ENCODE data around the gene MCMBP.

MCMBP gene

DNA sequence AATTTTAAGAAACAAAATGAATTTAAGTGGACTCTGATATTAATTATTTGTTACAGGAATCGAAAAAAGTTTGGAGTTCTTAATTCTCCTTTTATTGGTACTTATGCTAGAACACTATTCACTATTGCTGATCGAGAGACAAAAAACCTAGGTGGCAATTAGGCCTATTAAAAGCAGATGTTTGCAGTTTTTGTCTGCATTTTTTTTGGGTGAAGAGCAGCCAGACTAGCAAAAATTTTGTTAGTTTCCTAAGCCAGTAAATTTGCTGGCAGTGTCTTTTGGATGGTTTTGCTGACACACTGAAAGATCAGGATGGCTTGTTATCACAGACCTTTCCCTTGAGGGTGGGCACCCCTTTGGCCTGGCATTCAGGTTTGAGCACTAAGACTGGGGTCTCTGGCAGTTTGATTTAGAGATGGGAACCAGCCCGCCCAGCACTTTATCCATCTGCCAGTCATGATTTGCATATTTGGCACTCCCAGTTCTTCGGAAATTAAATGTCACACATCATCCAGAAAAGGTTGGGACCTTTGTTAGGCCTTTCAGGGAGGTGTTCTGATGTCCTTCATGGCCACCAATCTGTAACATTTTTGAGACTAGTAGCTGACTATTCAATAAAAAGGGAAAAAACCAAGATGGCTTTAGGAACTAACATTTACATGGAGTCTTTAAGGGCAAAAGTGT is 89.5 kb downstream of the MCMBP start:
- DNase-seq (ENCODE audit: low spot score), result no peak

DNA sequence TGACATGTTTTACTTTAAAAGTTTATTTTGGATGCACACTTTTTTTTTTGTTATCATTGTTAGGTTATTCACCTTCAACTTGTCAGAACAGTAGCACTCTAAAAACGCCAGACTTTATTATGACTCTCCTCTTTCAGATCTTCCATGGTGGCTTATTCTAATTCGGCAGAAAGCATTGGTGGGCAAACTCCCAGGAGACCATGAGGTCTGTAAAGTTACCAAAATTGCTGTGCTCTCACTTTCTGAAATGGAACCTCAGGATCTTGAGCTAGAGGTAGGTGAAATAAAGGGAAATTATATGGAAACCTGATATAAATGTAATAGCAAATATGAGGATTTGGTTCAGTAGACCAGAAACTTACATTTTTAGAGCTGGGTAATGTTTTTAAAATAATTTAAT is 91.1 kb downstream of the MCMBP start:
- no peak for DNase-seq (ENCODE audit: low spot score)

DNA sequence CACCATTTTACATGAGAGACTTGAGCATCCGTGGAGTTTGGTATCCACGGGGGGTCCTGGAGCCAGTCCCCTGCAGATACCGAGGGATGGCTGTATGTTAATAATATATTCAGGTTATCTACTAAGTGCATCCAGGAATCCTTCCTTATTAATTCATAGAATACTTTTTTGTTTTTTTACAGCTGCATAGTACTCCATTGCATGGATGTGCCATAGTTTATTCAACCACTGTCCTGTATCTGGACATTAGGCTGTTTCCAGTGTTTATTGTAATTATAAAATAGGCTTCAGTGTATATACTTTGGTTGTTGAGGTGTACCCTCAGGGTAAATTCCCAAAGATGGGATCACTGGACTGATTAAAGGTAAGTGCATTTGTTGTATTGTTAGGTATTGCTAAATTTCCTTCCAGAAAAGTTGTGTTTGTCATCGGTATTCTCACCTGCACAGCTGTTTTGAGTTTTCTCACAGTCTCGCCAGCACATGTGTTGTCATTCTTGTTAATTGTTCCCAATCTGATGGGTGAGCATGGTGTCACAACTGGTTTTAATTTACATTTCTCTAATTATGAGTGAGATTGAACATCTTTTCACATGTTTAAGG is 91.7 kb downstream of the MCMBP start:
- no peak for DNase-seq (ENCODE audit: low spot score)

Data from hematopoietic multipotent progenitor cell treated with erythropoietin and hydrocortisone succinate and interleukin-3 and kit ligand, for 17 days (in vitro differentiated cells).